NOMO-1 treated with DMSO at 0.1 percent for 48 hours (cell line): ENCODE measurements around the gene PIGS.
"Not testable (repeated sequence)": the region's sequence is repeated elsewhere in the genome, so short reads cannot be mapped to it uniquely, and the experiment has no call there.

Experiments used
- DNase-seq: peaks from one replicate; lab custom pipeline; 2025; ENCODE audit not compliant: unreplicated experiment; lab: John Stamatoyannopoulos, UW

Gene PIGS

DNA sequence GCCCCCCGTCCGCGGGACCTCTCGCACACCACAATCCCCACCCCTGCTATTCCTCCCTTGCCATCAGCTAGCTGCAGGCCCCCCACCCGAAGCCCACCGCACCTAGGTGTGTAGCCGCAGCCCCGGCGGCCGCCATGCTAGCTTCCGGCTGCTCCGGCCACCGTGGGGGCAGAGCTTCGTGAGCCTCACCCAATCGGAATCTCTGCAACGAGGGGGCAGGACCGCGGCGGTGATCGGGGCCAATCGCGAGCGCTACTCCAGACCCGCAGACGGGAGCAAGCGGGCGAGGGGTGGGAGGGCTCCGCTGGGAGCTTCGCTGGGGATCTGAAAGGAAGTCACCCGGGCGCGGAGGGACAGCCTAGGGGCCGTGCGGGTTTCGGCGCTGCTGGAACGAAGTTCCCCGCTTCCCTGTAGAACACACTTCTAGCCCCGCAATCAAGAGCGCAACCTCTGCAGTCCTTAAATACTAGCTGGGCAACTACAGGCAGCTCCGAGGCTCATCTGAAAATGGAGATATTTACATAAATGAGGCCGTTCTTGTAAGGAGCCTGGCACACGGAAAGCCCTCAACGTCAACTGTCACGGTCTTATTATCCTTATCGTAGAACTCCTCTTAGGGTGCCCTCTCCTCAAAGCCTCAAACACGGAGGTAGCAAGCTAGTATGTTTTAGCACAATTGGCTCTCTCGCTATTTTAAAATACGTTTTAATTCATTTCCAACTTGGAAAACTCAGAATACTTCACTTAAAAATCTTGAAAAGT lies at the start of gene PIGS:
Gene PIGS, minus strand, starts transcription at position 164 of the 762 bp plus-strand sequence. Its CDS starts 28 bp downstream, at position 136.
- peak; percentile 95 for DNase-seq

DNA sequence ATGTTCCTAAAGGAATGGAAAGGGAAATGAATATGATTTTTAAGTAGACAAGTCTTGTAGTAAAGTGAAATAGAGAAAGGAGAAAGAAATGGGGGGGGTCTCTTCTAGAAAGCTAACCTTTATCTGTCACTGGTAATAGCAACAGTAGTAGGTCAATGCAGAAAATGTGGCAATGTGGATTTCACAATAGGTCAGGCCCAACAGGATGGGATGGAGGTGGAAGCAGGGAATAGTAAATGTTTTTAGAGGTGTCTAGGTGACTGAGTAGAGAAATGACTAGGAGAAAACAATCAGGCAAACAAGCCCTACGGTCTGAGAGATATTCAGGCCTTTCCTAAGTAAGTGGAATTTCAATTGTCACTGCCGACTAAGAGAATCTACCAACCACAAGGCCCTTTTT lies 48.7 kb upstream of the PIGS start:
- DNase-seq = no peak

DNA sequence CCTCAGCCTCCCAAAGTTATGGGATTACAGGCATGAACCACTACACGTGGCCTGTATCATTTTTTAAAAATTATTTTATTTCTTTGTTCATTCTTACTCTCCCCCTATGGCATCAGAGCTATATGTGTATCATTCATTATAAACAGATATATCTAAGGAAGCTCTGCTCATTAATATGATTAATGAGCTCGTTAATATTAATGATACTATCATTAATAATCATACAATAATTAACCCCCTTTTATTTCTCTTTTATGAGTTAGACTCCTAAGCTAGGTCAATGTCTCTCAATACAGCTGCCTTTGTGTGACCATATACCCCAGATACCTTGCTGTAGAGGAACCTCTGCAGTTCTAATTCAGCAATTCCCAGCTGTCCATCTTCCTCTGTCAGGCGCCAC lies 47.1 kb upstream of the PIGS start:
- no peak for DNase-seq

DNA sequence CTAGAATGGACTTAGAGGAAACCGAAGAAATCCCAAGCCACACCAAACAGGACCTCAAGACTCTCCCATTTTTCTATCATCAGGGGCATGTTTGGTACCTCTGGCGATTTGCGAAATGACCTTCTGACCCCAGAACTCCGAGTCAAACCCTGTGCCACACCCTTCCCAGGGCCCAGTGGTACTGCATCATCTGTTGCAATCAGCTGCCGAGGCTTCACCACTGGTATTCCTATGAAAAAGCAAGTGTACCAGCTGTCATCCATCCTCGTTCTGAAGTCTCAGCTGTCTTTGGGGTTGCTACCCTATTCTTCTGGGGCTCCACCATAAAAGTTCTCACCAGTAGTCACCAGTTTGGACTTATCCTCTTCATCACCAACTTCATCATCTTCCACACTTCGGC lies 45.0 kb upstream of the PIGS start:
- DNase-seq = no peak

DNA sequence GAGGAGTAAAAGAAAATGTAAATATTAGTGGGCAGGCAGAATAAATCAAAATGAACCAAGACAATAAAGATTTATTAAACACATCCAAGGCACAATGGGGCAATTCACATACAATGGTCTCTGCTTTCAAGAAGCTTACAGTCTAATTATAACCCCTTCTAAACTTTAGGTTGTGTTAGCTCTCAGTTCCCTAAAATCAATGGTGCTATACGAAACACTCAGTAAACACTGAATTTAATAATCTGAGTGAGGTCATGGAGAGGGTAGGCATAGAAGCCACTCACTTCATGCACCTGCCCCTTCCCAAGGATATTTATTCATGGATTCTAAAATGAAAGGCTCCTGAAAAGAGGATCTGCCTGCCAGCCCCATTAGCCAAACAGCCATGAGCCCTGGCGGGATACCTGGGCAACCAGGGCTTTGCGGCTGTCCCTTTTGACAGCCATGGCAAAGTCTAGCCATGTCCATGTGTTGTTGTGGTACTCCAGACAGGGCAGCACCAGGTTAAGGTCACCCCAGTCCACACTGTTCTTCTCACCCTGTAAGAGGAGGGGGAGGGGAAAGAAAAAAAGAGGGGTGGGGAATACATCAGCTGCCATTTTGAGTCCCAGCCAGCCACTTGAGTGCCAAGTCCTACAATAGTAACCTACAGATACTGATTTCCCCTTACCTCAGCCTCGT lies 44.1 kb upstream of the PIGS start:
- DNase-seq = no peak

DNA sequence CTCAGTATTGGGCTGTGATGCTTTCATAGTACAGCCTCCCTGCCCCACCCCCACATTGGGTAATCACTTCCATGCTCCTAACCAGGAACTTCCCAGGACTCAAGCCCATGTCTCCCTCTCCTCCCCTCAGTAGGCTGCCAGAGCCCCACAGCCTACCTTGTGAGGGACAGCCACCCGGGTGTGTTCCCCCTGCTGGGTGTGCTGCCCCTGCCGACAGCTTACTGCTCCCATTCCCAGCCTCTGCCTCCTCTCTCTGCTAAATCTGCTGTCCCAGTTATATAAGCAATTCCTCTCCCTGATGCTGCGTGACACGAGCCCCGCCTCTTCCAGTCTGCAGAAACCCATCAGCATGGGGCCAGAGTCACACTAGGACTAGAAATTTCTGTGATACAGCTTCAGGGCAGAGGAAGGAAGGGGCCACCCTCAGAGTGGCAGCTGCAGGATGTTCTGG lies 42.6 kb upstream of the PIGS start, which contains the start of gene RSKR:
Gene RSKR, minus strand, starts transcription at position 255 of the 451 bp plus-strand sequence. Its CDS starts 24 bp downstream, at position 231.
- no peak for DNase-seq

- no peak for DNase-seq
These were observed 41.9 kb upstream of the PIGS start for GRCh38 chr17:28612936-28613872.

DNA sequence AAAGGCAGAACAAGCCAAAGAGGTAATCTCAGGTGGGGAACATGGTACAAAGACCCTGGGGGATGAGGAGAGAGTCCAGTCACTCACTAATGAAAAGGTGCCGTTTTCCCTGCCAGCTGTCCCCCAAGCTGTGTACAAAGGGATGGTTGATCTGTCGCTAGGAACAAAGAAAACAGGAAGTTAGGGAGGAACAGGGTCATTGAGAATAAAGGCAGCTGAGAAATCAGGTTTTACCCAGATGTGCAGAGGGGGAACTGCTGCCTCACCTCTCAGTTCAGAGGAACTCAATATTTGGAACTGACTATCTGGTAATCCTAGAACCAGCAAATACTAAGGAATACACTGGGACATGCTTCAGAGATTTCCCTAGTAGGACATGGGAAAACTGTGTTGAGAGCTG lies 41.2 kb upstream of the PIGS start:
- no peak for DNase-seq

DNA sequence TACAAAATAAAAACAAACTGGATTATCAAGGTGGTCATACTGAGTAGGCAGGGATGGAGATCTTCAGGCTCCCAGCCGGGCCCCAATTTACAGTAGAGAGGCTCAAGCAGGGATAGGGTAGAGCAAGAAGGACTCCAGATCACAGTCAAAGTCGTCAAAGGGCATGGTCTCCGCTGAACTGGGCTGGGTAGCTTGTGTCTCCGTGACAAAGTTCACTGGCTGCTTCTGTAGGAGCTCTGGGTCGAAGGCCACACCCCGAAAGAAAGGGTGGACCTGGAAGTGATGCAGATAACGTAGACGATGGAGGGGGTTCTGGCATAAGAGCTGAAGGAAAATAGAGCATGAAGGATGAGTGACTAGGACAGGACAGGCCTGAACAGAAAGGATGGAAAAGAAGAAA lies 39.1 kb upstream of the PIGS start:
- no peak for DNase-seq

DNA sequence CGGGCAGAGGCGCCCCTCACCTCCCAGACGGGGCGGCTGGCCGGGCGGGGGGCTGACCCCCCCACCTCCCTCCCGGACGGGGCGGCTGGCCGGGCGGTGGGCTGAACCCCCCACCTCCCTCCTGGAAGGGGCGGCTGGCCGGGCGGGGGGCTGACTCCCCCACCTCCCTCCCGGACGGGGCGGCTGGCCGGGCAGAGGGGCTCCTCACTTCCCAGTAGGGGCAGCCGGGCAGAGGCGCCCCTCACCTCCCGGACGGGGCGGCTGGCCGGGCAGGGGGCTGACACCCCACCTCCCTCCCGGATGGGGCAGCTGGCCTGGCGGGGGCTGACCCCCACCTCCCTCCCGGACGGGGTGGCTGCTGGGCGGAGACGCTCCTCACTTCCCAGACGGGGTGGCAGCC lies 32.7 kb upstream of the PIGS start:
- DNase-seq = not testable (repeated sequence)

DNA sequence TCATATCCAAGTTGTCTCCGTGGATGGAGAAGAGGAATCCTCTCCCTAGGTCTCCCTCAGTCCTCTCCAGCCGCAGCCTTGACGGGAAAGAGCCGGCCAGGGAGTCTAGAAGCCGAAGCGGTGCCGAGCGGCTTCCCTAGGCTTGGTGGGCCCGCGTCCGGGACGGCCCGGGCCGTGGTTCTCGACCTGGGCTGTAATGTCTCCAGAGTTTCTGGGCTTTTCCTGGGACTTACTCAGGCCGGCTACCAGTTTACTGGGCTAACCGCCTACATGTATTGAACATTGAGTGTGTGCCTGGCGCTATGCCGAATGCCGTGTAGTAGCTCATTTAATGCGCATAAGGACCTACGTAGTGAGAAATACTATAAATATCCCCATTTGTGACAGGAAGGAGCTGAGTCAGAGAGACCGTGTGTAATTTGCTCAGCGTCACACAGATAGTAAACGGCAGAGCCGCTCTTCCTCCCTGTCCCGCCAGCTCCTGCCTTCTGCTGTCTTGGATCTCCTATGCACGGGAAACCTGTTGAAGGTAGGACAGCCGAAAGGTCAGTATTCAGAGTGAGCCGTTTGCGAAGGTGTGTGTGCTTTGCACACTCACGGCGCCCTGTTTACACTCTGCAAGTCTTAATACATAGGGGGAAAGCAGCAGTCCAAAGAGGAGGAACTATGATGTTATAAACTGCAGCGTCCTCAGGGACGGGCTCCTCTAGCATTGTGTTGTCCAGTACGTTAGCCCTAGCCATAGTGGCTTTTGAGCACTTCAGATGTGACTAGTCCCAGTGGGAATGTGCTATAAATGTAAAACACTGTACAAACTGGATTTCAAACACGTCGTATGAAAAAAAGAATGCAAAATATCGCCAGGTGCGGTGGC lies 28.2 kb upstream of the PIGS start:
- peak; percentile 89 for DNase-seq

GRCh38 chr17:28598799-28599310 lies 27.5 kb upstream of the PIGS start, which contains the start of gene SPAG5:
SPAG5 (minus strand) TSS chr17:28599025; CDS start chr17:28598946, 79 bp downstream.
- DNase-seq = peak; percentile 93

- no peak for DNase-seq
These were observed 27.1 kb upstream of the PIGS start for GRCh38 chr17:28598389-28598788.

DNA sequence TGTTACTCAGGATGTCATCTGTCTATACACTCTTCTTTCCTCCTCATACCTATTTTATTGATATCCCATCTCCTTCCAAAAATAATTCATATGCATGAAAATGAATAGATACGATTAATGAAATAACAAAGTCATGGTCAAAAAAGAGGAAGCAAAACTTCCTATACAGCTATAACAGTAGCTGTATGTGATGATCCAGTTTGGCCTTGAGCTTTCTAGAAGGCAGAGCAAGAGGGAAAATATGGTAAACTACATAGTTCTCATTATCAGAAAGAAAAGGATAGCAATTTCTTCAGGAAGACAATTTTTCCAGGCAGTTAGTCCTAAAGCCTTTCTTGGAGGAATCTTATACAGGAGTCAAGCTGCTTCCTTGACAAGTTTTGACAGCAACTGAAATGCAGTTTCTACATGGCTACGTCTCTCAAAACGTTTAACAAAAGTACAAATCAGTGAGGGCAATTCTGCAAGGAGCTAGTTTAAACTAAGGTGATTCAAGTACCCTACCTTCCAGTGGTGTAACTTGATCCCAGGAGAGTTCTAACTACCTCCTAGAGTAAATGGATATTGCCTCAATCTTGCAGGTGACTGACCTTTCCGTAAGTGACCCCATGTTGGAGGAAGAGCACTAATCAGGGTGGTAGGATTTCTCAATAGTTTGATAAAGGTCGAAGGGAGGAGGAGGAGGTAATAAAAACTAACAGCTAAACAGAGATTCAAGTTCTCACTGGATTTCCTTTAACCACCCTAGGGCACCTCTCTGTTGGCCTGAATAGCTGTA lies 26.5 kb upstream of the PIGS start:
- DNase-seq = peak; percentile 45

GRCh38 chr17:28592260-28592659 lies 20.9 kb upstream of the PIGS start:
- no peak for DNase-seq

GRCh38 chr17:28585851-28586250 lies 14.5 kb upstream of the PIGS start:
- DNase-seq = no peak

DNA sequence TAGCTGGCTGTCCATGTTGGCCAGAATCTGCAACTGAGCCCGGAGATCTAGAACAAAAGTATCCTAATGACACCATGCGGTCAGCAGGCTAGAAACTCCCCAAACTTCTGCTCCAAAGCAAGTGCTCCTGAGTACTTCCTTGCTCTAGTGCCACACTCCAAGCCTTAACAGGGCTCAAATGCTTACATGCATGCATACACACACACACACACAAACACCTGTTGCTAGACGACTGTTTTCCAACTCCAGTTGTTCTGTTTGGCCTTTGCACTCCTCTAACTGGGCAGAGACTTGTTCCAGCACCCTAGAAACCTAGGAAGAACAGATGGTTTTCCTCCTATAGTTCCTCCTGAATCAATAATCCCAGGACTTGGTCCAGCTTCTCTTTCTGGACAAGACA lies 13.1 kb upstream of the PIGS start:
- DNase-seq = no peak

GRCh38 chr17:28582513-28582912 lies 11.2 kb upstream of the PIGS start:
- DNase-seq = no peak

- no peak for DNase-seq
These were observed 9.6 kb upstream of the PIGS start for GRCh38 chr17:28580959-28581358.
